GM18498 (cell line): ENCODE data around the gene CCDC73.
"Not testable (repeated sequence)": the region's sequence is repeated elsewhere in the genome, so short reads cannot be mapped to it uniquely, and the experiment has no call there.

Source experiments
- ATAC-seq: cut with Tn5 transposase; IDR thresholded peaks from one replicate; pipeline ENCODE4 v1.9.1; 2021; ENCODE audit warnings: mild to moderate bottlenecking, moderate library complexity; ENCODE audit not compliant: unreplicated experiment

The CCDC73 gene

DNA sequence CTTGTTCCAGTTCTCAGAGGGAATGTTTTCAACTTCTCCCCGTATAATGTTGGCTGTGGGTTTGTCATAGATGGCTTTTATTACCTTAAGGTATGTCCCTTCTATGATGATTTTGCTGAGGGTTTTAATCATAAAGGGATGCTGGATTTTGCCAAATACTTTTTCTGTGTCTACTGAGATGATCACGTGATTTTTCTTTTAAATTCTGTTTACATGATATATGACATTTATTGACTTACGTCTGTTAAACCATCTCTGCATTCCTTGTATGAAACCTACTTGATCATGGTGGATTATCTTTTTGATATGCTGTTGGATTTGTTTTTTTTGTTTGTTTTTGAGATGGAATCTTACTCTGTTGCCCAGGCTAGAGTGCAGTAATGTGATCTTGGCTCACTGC lies 85.5 kb downstream of the CCDC73 start:
- not testable (repeated sequence) for ATAC-seq

DNA sequence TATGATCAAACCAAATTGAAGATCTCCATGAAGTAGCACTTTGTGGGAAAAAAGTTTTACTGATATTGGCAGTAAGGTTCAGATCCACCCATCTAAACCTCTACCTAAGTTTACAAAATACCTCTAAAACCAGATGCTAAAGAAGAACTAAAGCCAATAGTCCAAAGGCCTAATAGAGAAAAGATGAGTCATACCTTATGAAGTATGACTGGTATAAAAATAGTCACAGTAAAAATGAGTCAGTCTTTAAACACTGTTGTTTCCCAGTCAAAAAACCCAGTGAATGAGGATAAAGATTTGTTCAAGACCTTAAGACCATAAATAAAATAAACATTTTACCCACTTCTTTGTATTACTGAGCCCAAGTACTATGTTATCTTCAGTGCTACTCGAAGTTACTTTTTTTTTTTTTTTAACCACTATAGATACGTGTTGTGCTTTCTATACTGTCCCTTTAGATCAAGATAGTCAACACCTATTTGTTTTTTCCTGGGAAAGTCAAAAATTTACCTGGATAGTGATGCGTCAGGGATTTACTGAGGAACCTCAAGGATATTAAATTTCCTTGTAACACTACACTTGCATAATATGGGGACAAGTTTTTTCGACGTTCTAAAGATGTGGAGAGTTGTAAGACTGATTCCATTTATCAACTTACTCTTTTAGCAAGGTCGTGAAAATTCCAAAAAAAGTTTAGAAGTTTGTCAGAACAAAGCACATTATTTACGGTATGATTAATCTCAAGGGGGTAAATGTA lies 87.3 kb downstream of the CCDC73 start:
- peak; percentile 89 for ATAC-seq

DNA sequence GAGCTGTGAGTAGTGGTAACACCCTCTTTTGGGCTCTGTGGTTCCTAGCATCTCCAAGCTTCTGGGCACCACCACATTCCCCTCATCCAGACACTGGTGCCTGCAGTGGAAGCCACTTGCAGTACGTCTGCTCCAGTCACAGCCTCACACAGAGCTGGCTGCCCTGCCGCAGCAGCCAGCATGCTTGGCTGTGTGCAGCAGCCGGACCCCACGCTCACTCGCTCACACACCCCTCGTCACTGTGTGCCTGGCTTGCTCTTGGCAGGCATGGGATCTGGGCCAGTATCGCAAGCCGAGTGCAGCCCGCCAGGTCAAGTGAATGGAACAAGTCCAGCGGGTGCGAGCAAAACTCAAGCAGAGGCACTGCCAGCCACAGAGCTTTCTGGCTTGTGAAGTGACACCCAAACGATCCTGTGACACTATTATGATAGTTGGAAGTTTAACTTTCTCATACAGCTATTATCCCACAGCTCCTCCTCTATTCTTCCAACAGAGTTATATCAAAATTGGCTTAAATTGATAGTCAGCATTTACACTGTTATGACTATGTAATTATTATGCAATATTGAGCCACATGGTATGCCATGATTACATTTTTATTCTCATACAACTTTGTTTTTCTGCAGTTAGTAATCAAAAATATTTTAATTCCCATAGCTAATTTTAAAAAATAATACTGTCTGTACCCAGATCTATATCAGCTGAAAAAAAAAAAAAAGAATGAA lies 89.0 kb downstream of the CCDC73 start:
- no peak for ATAC-seq

DNA sequence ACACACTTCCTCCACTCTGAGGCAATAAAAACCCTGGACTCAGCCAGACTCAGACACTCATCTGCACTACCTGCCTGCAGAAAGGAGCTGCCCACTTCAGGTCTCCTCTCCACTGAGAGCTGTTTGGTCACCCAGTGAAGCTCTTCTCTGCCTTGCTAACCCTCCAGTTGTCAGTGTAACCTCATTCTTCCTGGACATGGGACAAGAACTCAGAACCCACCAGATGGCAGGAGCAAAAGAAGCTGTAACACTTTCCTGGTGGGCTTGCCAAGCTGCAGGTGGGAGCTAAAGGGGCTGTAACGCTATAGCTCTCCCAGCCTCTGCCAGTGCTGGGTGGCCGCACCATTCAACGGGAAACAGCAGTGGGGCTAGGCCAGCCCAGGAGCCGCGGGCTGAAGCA lies 89.7 kb downstream of the CCDC73 start:
- ATAC-seq, result no peak

DNA sequence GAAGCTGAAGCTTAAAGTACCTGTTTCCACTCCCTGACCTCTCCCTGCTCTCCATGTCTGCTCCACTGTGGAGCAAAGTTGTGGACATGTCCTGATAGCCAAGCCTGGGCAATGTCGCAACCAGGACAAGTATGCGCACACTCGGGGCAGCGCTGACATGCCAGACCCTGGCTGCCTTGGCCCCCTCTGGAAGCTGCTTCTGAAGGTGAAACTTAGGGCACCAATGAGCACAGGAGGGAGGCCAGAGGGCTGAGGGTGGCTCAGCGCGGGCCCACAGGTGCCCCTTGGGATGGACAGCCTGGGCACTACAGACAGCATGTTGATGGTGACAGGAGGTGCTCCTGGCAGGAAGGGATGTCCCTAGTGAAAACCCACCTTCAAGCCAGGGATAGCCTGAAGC lies 90.2 kb downstream of the CCDC73 start:
- ATAC-seq, result no peak

DNA sequence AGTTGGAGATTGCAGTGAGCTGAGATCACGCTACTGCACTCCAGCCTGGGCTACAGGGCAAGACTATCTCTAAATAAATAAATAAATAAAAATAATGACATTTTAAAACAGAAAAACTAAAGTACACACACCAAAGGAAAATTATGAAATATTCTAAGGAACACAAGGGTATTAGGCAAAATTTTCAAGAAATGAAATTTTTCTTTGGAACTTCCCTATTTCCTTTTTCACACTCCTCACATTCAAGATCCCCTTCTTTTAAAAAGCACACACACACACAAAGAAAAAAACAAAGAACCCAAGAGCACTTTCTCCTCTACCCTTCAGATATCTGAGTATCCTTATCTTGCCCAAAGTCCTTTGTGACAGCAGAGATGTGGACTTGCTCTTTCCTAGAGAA lies 92.8 kb downstream of the CCDC73 start:
- ATAC-seq, result no peak

DNA sequence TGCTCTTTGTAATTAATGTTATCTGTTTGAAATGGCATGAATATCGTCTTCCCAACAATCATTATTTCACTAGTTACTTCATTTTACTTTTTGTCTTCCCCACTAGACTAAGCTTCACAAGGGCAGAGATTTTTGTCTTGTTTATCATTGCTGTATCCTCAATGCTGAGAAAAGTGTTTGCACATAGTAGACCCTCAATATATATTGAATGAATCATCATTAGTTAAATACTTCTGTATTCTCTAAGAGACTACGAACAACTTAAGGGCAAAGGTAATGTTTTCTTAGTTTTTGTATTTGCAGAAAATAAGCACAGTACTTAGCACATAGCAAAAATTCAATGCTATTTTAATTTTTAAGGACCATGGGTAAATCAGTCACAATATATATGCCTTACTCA lies 95.9 kb downstream of the CCDC73 start:
- ATAC-seq, result no peak

DNA sequence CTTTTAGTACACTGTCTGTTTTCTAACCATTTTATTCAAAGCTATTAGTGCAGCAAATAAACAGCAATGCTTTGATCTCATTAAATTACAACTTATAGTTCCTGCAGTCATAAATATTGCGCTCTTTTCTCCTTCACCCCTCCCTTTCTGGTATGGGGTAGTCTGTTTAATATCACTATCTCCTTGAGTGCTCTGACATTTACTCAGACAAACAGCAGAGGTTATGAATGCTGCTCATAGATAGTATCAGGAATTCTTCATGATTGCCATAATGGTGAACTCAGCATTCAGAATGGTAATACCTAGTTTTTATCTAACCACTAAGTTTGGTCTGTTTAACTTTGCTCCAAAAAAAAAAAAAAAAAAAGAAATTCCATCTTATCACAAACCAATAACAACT lies 123.4 kb downstream of the CCDC73 start:
- no peak for ATAC-seq

DNA sequence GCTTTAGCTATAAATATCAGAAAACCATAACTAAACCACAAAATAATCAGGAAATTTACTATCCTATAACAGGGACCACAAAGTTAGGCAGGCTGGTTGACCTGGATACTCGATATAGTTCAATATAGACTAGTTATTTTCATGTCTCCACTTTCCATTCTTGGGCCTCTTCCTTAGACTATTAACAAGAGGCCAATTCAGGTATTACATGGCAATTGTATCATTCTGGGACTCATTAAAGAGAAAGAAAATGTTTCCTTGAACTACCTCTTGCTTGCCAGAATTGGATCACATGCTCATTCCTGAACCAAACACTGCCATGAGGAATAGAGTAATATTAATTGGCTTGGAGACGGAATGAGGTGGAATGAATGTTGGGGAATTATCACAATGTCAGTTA lies 134.8 kb downstream of the CCDC73 start:
- ATAC-seq, result no peak

DNA sequence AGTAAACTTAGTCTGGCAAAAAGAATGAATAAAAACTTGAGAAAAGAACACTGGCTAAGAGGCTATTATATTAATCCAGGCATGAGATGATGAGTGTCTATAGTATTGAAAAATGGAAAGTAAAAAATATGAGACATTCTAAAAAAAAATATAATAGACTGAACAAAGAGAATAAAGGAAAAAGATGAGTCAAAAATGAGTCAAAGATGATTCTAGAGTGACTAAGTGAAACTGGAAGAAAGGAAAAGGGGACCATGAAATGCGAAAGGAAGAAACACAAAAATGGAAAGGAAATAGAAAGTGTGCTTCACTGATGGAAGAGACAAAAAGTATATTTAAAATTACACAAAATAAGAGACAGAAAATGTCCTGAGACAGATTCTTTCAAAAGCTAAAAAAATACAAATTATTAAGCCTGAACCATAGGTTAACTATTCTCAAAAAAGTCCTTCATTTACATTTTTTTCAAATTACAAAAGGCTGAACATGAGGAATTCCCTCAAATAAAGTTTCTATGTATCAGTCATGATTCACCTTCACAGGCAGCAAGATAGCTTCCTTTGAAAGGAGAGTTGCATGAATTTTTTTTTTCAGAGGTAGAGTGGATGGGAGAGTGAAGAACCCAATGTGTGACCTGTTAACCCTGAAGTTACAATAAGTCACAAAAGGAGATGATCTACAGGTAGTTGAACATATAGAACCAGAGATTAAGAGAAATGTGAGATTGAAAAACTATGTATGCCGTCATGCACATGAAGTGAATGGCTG lies 135.6 kb downstream of the CCDC73 start:
- no peak for ATAC-seq

DNA sequence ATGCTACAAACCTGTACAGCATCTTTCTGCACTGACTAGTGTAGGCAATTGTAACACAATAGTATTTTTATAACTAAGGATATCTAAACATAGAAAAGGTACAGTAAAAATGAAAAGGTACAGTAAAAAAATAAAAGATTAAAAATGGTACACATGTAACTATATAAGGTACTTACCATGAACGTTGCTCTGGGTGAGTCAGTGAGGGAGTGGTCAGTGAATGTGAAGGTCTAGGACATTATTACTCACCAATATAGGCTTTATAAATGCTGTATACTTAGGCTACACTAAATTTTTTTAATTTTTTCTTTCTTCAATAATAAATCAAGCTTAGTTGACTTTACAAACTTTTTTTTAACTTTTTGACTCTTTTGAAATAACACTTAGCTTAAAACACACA lies 150.9 kb downstream of the CCDC73 start:
- ATAC-seq, result no peak

DNA sequence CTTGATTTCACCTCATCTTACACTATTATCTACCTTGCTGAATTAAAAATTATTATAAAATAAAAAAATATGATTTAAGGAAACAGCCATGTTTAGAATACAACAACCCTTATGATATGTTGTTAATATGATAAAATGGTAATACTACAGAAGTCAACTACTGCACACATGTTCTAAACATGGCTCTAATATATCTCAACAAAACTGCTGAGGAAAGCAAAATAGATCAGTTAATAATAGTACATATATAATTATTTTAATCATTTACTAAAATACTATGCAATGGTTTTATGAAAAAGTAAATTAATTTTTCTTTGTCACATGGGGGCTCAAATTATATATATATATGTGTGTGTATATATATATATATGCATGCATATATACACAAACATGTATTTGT lies 153.1 kb downstream of the CCDC73 start:
- no peak for ATAC-seq

DNA sequence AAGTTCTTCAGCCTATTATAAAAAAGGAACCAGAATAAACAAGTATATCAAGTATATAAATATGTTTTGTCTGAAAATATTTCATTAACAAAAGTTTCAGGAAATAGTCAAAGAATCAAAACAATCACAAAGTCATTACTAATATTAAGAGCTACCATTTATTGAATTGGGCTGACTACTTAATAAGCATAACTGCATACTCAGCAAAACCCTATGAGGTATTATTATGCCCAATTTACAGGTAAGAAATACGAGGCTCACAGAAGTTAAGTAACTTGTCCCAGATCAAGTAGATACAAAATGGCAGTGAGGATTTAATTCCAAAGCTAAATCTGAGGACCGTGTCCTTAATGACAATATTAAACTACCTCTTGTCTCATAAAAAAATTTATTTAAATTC lies 158.6 kb downstream of the CCDC73 start:
- ATAC-seq, result no peak

DNA sequence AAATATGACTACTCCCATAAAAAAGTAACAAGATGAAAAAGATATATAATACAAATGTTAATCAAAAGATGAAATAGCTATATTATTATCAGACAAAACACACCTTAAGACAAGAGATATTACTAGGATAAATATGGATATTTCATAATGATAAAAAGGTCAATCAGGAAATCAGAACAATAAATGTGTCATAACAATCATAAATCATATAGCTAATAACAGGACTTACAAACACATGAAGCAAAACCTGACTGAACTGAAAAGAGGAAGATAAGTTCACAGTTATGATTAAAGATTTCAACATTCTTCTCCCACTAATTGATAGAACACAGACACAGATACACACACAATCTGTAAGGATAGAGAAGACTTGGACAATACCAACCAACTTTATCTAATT lies 163.6 kb downstream of the CCDC73 start:
- no peak for ATAC-seq

DNA sequence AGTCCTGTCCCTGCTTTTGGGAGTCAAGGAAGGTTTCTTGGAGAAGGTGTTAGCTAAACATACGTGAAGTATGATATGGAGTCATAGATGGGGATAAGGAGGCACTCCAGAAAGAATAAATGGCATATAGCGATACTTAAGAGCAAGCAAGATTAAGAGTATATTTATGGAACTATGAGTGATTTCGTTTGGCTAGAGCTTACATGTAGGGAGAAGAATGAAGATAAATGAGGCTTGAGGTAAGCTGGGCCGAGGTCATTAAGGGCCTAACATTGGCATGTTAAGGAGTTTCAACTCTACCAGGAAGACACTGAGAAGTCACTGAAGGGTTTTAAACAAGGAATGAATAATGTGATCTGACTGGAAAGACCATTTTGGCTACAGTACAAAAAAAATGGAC lies 177.6 kb downstream of the CCDC73 start:
- no peak for ATAC-seq

DNA sequence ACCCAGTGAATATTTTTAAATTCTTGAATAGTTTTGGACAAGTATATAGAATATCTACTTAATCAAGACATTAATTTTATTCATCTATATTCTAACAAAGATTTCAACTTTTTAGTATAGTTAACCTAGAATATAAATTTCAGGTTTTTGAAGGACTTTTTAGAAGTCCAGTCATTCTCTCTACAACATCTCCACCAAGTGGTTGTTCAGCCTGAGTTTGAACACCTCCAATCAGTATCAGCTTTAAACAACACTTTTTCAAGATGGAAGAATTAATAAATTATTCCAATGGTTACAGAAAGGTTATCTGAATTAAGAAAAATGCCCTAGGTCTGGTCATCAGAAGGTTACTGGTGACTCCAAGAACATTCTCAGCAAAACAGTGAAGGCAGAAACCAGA lies 179.0 kb downstream of the CCDC73 start:
- no peak for ATAC-seq

DNA sequence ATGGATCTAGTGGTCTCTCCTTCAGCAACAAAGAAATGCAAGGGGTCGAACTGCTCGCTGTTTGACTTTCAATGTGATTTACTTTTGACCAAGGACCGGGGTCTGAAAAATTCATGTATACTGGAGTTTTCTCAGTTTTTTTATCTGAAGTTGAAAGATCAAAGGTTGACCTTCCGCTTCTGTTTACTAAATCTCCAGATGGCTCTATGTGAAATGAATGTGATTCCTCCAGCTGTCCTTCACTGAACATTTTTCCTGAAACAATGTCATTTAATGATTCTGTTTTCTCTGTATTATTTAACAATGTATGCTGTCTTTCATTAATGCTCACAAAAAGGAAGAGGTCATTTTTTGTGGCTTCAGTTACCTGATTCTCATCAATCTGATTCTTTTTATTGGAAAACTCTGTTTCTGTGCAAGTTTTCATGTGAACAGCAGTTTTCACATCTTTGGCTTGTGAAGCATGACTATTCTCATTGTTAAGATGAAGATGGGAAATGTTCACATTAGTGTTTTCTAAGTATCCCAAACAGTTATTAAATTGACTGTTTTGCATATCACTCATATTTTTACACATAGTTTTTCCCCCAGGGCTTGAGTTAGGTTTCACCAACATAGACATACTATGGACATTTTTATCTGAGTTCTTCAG lies 180.8 kb downstream of the CCDC73 start:
- ATAC-seq, result no peak

DNA sequence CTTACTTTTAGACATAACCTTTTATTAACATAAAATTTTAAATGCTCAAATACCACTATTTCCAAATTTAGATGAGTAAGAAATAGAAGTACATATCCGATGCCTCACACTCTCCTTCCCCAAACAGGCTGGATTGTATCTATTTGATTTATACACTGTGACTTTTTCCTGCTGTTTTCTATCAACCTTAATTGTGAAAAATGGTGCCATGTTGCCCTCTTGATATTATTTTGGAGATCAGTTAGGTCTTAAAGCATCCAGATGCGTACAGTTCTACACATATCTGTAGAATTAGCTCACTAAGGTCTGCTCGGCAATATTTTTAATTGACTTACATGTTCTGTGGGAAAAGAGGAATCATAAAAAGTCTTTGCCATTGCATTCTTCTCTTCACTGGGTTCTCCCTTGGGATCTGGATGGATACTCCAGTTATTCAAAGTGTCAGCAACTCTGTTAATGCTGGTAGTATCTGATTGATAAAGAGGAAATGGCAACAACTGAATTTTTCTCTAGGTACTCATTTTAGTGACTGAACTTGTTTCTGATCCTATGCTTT lies 183.6 kb downstream of the CCDC73 start:
- no peak for ATAC-seq

DNA sequence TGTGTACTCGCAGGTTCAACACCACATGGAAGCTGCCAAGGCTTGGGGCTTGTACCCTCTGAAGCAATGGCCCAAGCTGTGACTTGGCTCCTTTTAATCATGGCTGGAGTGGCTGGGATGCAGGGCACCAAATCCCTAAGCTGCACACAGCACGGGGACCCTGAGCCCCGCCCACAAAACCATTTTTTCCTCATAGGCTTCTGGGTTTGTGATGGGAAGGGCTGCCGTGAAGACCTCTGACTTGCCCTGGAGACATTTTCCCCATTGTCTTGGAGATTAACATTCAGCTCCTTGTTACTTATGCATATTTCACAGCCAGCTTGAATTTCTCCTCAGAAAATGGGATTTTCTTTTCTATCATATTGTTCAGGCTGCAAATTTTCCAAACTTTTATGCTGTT lies 185.6 kb downstream of the CCDC73 start:
- not testable (repeated sequence) for ATAC-seq

DNA sequence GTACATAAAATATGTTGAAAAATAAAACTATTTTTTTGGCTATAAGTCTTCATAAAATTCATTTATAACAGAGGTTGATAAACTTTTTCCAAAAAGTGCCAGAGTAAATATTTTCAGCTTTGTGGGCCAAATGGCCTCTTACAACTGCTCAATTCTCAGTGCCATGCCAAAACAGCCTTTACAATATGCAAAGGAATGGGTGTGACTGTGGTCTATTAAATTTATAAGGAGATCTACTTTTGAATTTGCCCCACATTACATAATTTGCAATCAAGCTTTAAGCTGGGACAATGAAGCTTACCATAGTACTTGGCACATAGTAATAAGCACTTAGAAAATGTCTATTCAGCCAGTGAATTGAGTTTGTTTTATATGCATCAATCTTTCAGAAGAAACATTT lies 188.2 kb downstream of the CCDC73 start:
- ATAC-seq, result no peak
